Measurements from ENCODE around the gene ZNF628. TPM values are rescaled to one million over a fixed set of nuclear protein-coding genes. Genes with fewer than 3 reads are reported as not detected.

Gene ZNF628
- total and polyA plus RNA-seq, 2 donors (not counting 1 experiment from before 2014, with no cell fraction given) = 13.3 to 18.3 TPM

GRCh38 chr19:55525289-55526101 lies 49.1 kb downstream of the ZNF628 start:
- no peak for DNase-seq
- 86% methylated on average over 25 of the region's 29 CpGs for WGBS (ENCODE audit: insufficient coverage)
- ATAC-seq (ENCODE audit: low read depth) = no peak
- no peak overlapping the region for H3K4me3 Mint-ChIP-seq
- no peak overlapping the region for H3K4me2 ChIP-seq (replicated peaks; ENCODE audit: low read depth, low read length, poor library complexity, severe bottlenecking)
- H3K9me3 ChIP-seq (ENCODE audit: control extremely low read depth in 1 of 3, control insufficient read depth in 2 of 3, insufficient read depth in 1 of 3, low read length in 2 of 3) = peaks cover 0 to 4% (median 0%) of the 10 kb centered on the region in 3 donors
- no peak overlapping the region for H3K9ac ChIP-seq (ENCODE audit: low read length)
- no peaks in the 10 kb centered on the region for H4K20me1 ChIP-seq (ENCODE audit: control insufficient read depth, insufficient read depth, low read length, poor library complexity, severe bottlenecking)
- H3K4me1 Mint-ChIP-seq = no peaks in the 10 kb centered on the region
- ChIA-PET CTCF (no interaction called here), POLR2A (no interaction called here)
- intact Hi-C loops (cut with micrococcal nuclease) = no loop called here
- H3K4me1 ChIP-seq (ENCODE audit: control insufficient read depth in 2 of 2, insufficient read depth in 2 of 2, low read length in 2 of 2) = no peaks in the 10 kb centered on the region
- no peaks in the 10 kb centered on the region for H3K36me3 ChIP-seq (replicated peaks in 1 of 2; ENCODE audit: control extremely low read depth in 1 of 2, control insufficient read depth in 1 of 2, extremely low read depth in 1 of 2, insufficient read depth in 2 of 2, low read length in 1 of 2)
- H3K79me2 ChIP-seq (ENCODE audit: control insufficient read depth, insufficient read depth, low read length) = no peaks in the 10 kb centered on the region
- no peak overlapping the region for H3K27ac Mint-ChIP-seq
- H3K27me3 Mint-ChIP-seq = peaks cover 10% of the 10 kb centered on the region
- TF ChIP-seq CTCF (IDR thresholded peaks at IDR 0.05) = no peak
- no peak for TF ChIP-seq EZH2 (IDR thresholded peaks at IDR 0.05; ENCODE audit: borderline replicate concordance, insufficient read depth, low read depth, low read length, poor library complexity, severe bottlenecking)
- no peaks in the 10 kb centered on the region for H3K9me3 Mint-ChIP-seq (ENCODE audit: insufficient read depth)
- no peak overlapping the region for H2AFZ ChIP-seq (ENCODE audit: insufficient read depth, low read depth, low read length, poor library complexity, severe bottlenecking)
- H3K27me3 ChIP-seq (replicated peaks in 1 of 4; ENCODE audit: control extremely low read depth in 1 of 4, control insufficient read depth in 3 of 4, insufficient read depth in 4 of 4, low read length in 3 of 4) = no peaks in the 10 kb centered on the region
- no peak overlapping the region for H3K27ac ChIP-seq (ENCODE audit: low read length in 2 of 2)
- H3K4me3 ChIP-seq (ENCODE audit: control extremely low read depth in 1 of 5, extremely low read depth in 1 of 5, insufficient read depth in 1 of 5, low read depth in 2 of 5, low read length in 4 of 5) = no peak overlapping the region
